ENCODE results near the gene GNG2. TPM values are rescaled to one million over a fixed set of nuclear protein-coding genes. Genes with fewer than 3 reads are reported as not detected.

GNG2 gene
- total and polyA plus RNA-seq, 9 of the 15 experiments (the other 6 are each of a cell fraction or from before 2014, with no cell fraction given): 0.18 TPM; not detected in 8

DNA sequence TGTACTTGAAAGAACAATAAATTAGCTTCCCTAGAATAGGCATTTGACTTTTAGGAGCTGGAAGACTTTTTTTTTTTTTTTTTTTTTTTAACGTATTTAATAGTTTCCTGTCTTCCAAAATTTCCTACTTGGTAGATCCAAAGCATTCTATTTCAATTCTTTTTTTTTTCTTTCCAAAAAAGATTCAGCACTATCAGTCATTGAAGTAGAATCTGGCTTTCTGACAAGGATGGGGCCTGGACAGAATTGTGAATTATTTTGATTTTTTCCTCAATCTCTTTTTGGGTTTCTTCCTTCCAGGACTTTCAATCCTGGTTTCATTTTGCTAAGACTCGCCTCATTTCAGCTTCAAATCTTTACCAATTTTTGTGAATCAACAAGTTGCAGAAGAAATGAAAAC is 21.2 kb downstream of the GNG2 start:
- ChIA-PET CTCF (ENCODE audit: low intra/inter-chr PET ratio) (no interaction called here), POLR2A (no interaction called here)
- BruUV-seq (replicated peaks): no TSS peak
- ATAC-seq (no peak), DNase-seq (ENCODE audit: extremely low read depth in 1 of 4, low spot score in 3 of 4) (no peak), FAIRE-seq (no peak)
- Histone ChIP-seq H4K20me1 (replicated peaks; ENCODE audit: control insufficient read depth, insufficient read depth, low read length) (no peaks in the 10 kb centered on the region), H3K36me3 (ENCODE audit: control insufficient read depth, insufficient read depth, low read length) (no peaks in the 10 kb centered on the region), H3K9me1 (ENCODE audit: control insufficient read depth, insufficient read depth, low read length) (no peaks in the 10 kb centered on the region), H3K27ac (ENCODE audit: extremely low read depth, low read depth, low read length) (no peak overlapping the region), H3K4me3 (no peak overlapping the region), H3K4me1 (replicated peaks in 1 of 2; ENCODE audit: control insufficient read depth in 2 of 2, insufficient read depth in 2 of 2, low read length in 2 of 2) (no peaks in the 10 kb centered on the region), H3K27me3 (ENCODE audit: control insufficient read depth in 2 of 2, insufficient read depth in 2 of 2, low read length in 2 of 2) (no peaks in the 10 kb centered on the region), H3K9ac (ENCODE audit: insufficient read depth in 1 of 2, low read depth in 2 of 2, low read length in 2 of 2) (no peak overlapping the region), H3K9me3 (replicated peaks; ENCODE audit: control insufficient read depth, insufficient read depth, low read depth, low read length) (no peaks in the 10 kb centered on the region), H3K79me2 (ENCODE audit: control insufficient read depth, insufficient read depth, low read length) (no peaks in the 10 kb centered on the region), H3K4me2 (ENCODE audit: insufficient read depth, low read length) (no peak overlapping the region), H2AFZ (ENCODE audit: low read depth, low read length) (no peak overlapping the region)
- intact Hi-C loops (cut with micrococcal nuclease) (no loop called here), in situ Hi-C loops (cut with MboI) (no loop called here)
- TF ChIP-seq NFXL1 (CRISPR knock-in tag; IDR thresholded peaks at IDR 0.05) (no peak), SRSF3 (IDR thresholded peaks at IDR 0.05; ENCODE audit: insufficient read depth, low read length) (no peak), ZNF764 (CRISPR knock-in tag; IDR thresholded peaks at IDR 0.05; ENCODE audit: low read depth) (no peak), CBFB (CRISPR knock-in tag; IDR thresholded peaks at IDR 0.05) (no peak), MIER1 (IDR thresholded peaks at IDR 0.05; ENCODE audit: low read depth) (no peak), ZNF695 (CRISPR knock-in tag; IDR thresholded peaks at IDR 0.05) (no peak), HEY1 (CRISPR knock-in tag; IDR thresholded peaks at IDR 0.05; ENCODE audit: borderline replicate concordance) (no peak)
- TF ChIP-seq, protein P1, sequence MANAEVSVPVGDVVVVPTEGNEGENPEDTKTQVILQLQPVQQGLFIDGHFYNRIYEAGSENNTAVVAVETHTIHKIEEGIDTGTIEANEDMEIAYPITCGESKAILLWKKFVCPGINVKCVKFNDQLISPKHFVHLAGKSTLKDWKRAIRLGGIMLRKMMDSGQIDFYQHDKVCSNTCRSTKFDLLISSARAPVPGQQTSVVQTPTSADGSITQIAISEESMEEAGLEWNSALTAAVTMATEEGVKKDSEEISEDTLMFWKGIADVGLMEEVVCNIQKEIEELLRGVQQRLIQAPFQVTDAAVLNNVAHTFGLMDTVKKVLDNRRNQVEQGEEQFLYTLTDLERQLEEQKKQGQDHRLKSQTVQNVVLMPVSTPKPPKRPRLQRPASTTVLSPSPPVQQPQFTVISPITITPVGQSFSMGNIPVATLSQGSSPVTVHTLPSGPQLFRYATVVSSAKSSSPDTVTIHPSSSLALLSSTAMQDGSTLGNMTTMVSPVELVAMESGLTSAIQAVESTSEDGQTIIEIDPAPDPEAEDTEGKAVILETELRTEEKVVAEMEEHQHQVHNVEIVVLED (CRISPR knock-in tag; IDR thresholded peaks at IDR 0.05): no peak
- TF ChIP-seq, protein P2, sequence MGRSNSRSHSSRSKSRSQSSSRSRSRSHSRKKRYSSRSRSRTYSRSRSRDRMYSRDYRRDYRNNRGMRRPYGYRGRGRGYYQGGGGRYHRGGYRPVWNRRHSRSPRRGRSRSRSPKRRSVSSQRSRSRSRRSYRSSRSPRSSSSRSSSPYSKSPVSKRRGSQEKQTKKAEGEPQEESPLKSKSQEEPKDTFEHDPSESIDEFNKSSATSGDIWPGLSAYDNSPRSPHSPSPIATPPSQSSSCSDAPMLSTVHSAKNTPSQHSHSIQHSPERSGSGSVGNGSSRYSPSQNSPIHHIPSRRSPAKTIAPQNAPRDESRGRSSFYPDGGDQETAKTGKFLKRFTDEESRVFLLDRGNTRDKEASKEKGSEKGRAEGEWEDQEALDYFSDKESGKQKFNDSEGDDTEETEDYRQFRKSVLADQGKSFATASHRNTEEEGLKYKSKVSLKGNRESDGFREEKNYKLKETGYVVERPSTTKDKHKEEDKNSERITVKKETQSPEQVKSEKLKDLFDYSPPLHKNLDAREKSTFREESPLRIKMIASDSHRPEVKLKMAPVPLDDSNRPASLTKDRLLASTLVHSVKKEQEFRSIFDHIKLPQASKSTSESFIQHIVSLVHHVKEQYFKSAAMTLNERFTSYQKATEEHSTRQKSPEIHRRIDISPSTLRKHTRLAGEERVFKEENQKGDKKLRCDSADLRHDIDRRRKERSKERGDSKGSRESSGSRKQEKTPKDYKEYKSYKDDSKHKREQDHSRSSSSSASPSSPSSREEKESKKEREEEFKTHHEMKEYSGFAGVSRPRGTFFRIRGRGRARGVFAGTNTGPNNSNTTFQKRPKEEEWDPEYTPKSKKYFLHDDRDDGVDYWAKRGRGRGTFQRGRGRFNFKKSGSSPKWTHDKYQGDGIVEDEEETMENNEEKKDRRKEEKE (IDR thresholded peaks at IDR 0.05; ENCODE audit: borderline replicate concordance in 1 of 2, control insufficient read depth in 1 of 2, low read depth in 2 of 2, low read length in 1 of 2): no peak
- TF ChIP-seq, protein P3, sequence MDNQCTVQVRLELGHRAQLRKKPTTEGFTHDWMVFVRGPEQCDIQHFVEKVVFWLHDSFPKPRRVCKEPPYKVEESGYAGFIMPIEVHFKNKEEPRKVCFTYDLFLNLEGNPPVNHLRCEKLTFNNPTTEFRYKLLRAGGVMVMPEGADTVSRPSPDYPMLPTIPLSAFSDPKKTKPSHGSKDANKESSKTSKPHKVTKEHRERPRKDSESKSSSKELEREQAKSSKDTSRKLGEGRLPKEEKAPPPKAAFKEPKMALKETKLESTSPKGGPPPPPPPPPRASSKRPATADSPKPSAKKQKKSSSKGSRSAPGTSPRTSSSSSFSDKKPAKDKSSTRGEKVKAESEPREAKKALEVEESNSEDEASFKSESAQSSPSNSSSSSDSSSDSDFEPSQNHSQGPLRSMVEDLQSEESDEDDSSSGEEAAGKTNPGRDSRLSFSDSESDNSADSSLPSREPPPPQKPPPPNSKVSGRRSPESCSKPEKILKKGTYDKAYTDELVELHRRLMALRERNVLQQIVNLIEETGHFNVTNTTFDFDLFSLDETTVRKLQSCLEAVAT (IDR thresholded peaks at IDR 0.05): no peak
- WGBS (ENCODE audit: insufficient coverage, low coverage, missing lambda C conversion rate): 0% methylated on average over 2 of the region's 2 CpGs
